Panc1 (cell line): ENCODE data around the gene PPP3R2. TPM values are rescaled to one million over a fixed set of nuclear protein-coding genes. Genes with fewer than 3 reads are reported as not detected.

Experiments used
- ATAC-seq: fragments of 200-7000 bp; cut with Tn5 transposase; 2 replicates; pipeline ENCODE4 v1.9.1; 2020; ENCODE audit warnings: mild to moderate bottlenecking, moderate library complexity
- Bru-seq: library from RNA; stranded (reverse); fragments of 400-500 nt; gene quantifications from one replicate; lab custom pipeline; 2021; lab: Mats Ljungman, UMichigan
- BruChase-seq, 2 experiments: library from RNA; stranded (reverse); fragments of 400-500 nt; gene quantifications; one replicate each; lab custom pipeline; 2021; lab: Mats Ljungman, UMichigan
- BruUV-seq: library from RNA; stranded (reverse); fragments of 400-500 nt; replicated peaks from 2 replicates; lab custom pipeline; 2021; lab: Mats Ljungman, UMichigan
- CTCF ChIA-PET: fragments of 300-600 bp; sonication (Branson Sonifier 250); formaldehyde crosslinking; loops from one replicate; lab custom pipeline; 2022; ENCODE audit warnings: antibody characterized with exemption; lab: Charles Lee
- POLR2A ChIA-PET: fragments of 300-600 bp; sonication (Branson Sonifier 250); formaldehyde crosslinking; loops from one replicate; lab custom pipeline; 2022; ENCODE audit warnings: antibody characterized with exemption; lab: Charles Lee
- DNase-seq: peaks from one replicate; pipeline ENCODE4 v3.0.0-alpha.2; 2010; ENCODE audit warnings: low read depth, low spot score
- H3K27ac ChIP-seq: 2 replicates; pipeline ENCODE4 v1.5.1; 2011; ENCODE audit warnings: mild to moderate bottlenecking, low read length, inconsistent platforms
- H3K27me3 ChIP-seq: fragments of 200-500 bp; sonication (Bioruptor generic); 2 replicates; pipeline ENCODE4 v1.6.0; 2014; ENCODE audit warnings: low read length, inconsistent platforms; ENCODE audit not compliant: control insufficient read depth, insufficient read depth
- H3K36me3 ChIP-seq: fragments of 200-500 bp; sonication (Bioruptor generic); 2 replicates; pipeline ENCODE4 v1.5.1; 2014; ENCODE audit warnings: inconsistent platforms, mild to moderate bottlenecking, low read length, moderate library complexity; ENCODE audit not compliant: control insufficient read depth, insufficient read depth
- H3K4me1 ChIP-seq: 2 replicates; pipeline ENCODE4 v1.5.1; 2011; ENCODE audit warnings: inconsistent platforms, mild to moderate bottlenecking, low read length, moderate library complexity; ENCODE audit not compliant: control insufficient read depth, insufficient read depth
- H3K4me3 ChIP-seq, 2 experiments: 2 replicates each; pipeline ENCODE4 v1.5.1; 2011 to 2012; ENCODE audit warnings: low read depth in 2 of 2, low read length in 2 of 2, mild to moderate bottlenecking in 2 of 2, inconsistent platforms in 1 of 2, moderate library complexity in 1 of 2
- H3K9me3 ChIP-seq: fragments of 200-500 bp; sonication (Bioruptor generic); 2 replicates; pipeline ENCODE4 v1.5.1; 2014; ENCODE audit warnings: low read depth, mild to moderate bottlenecking, inconsistent platforms, low read length, moderate library complexity; ENCODE audit not compliant: control insufficient read depth, insufficient read depth
- CTCF ChIP-seq: fragments of 450-650 bp; IDR thresholded peaks from 2 replicates; pipeline ENCODE4 v1.5.1; 2017; ENCODE audit warnings: mild to moderate bottlenecking
- POLR2AphosphoS5 ChIP-seq: IDR thresholded peaks from 2 replicates; pipeline ENCODE4 v1.6.1; 2012; ENCODE audit warnings: mild to moderate bottlenecking, low read depth, low read length, moderate library complexity
- REST ChIP-seq, 2 experiments: IDR thresholded peaks; 2 replicates each; pipeline ENCODE4 v1.6.1; 2011 to 2012; ENCODE audit warnings: low read depth in 2 of 2, control low read depth in 1 of 2, low read length in 1 of 2, mild to moderate bottlenecking in 1 of 2, moderate library complexity in 1 of 2; ENCODE audit not compliant: insufficient read depth in 1 of 2
- SIN3A ChIP-seq: IDR thresholded peaks from 2 replicates; pipeline ENCODE4 v1.6.1; 2012; ENCODE audit warnings: low read depth, mild to moderate bottlenecking, low read length, moderate library complexity, borderline replicate concordance; ENCODE audit not compliant: insufficient read depth
- TCF7L2 ChIP-seq: IDR thresholded peaks from 2 replicates; pipeline ENCODE4 v1.6.1; 2011; ENCODE audit warnings: mild to moderate bottlenecking, low read depth, low read length, inconsistent platforms
- in situ Hi-C: cut with HindIII; loops from 2 replicates; pipeline ENCODE4 v1.10.0; 2016; ENCODE audit warnings: low sequenced_read_pairs, low pct_unique_long_range_greater_than_20kb
- intact Hi-C: fragments of 100-400 bp; cut with micrococcal nuclease; formaldehyde crosslinking; loops from one replicate; pipeline ENCODE4 v1.10.0; 2022; ENCODE audit not compliant: unreplicated experiment
- long read RNA-seq: library from polyadenylated mRNA; unstranded; transcript quantifications from one replicate; pipeline ENCODE4 v2.0.0, GENCODE V29; 2021; ENCODE audit not compliant: unreplicated experiment
- polyA plus RNA-seq: library from polyadenylated mRNA; unstranded; fragments of >200 nt; gene quantifications from one replicate; pipeline ENCODE4 v1.2.1, GENCODE V29; 2012; ENCODE audit warnings: missing spikeins; ENCODE audit not compliant: insufficient read length
- total RNA-seq: library from RNA; stranded (reverse); gene quantifications from one replicate; pipeline ENCODE4 v1.2.1, GENCODE V29; 2021; ENCODE audit not compliant: unreplicated experiment

The PPP3R2 gene
- not detected for total RNA-seq
- polyA plus RNA-seq = not detected
- Bru-seq, nascent RNA = not detected
- not detected for BruChase-seq, experiment 1, labeled RNA remaining after a 2-hour chase
- BruChase-seq, experiment 2, labeled RNA remaining after a 6-hour chase = not detected
- long read RNA-seq = 0 reads

- no peaks in the 10 kb centered on the region for H3K27me3 ChIP-seq
- BruUV-seq = no TSS peak
- H3K27ac ChIP-seq = no peak within 1 kb of the TSS
- intact Hi-C loops (no loop called here), in situ Hi-C loops (no loop called here)
- no peaks in the 10 kb centered on the region for H3K4me1 ChIP-seq
- CTCF ChIA-PET = no interaction called here
- no peak within 1 kb of the TSS for H3K4me3 ChIP-seq
- POLR2A ChIA-PET = no interaction called here
- H3K9me3 ChIP-seq = no peaks in the 10 kb centered on the region
- ATAC-seq (no peak), DNase-seq (no peak)
- no peak for TF ChIP-seq REST (IDR thresholded peaks at IDR 0.05; ENCODE audit: insufficient read depth in 1 of 2, low read depth in 2 of 2, low read length in 1 of 2)
- no peak for TF ChIP-seq POLR2AphosphoS5
- TF ChIP-seq CTCF = no peak
- TF ChIP-seq TCF7L2 = no peak
- no peak for TF ChIP-seq SIN3A
- H3K36me3 ChIP-seq = no peaks in the 10 kb centered on the region
Observed at GRCh38 chr9:101594796-101595195, at the start of gene PPP3R2. TSS of gene PPP3R2 (minus strand) at chr9:101594969. CDS start at chr9:101594921, 48 bp downstream.

GRCh38 chr9:101639785-101640665 is 45.3 kb upstream of the PPP3R2 start:
- in situ Hi-C loops (no loop called here), intact Hi-C loops (no loop called here)
- TF ChIP-seq REST (IDR thresholded peaks at IDR 0.05; ENCODE audit: insufficient read depth in 1 of 2, low read depth in 2 of 2, low read length in 1 of 2) (no peak), TCF7L2 (no peak), SIN3A (no peak), CTCF (no peak), POLR2AphosphoS5 (no peak)
- Histone ChIP-seq H3K27ac (no peak overlapping the region), H3K4me1 (no peaks in the 10 kb centered on the region), H3K36me3 (no peaks in the 10 kb centered on the region), H3K4me3 (no peak overlapping the region), H3K9me3 (no peaks in the 10 kb centered on the region), H3K27me3 (no peaks in the 10 kb centered on the region)
- BruUV-seq = no TSS peak
- DNase-seq = no peak
- ChIA-PET POLR2A (no interaction called here), CTCF (no interaction called here)
- no peak for ATAC-seq
